Smooth muscle cell (in vitro differentiated cells): Measurements from ENCODE around the gene NAGA. TPM values are rescaled to one million over a fixed set of nuclear protein-coding genes. Genes with fewer than 3 reads are reported as not detected.

ENCODE experiments used
- DNase-seq: peaks from one replicate; lab custom pipeline; 2025; ENCODE audit not compliant: unreplicated experiment; lab: John Stamatoyannopoulos, UW
- H2AFZ ChIP-seq: fragments of 200-600 bp; sonication (generic); 2 replicates; pipeline ENCODE4 v1.6.0; 2016; ENCODE audit warnings: antibody characterized with exemption, low read depth, mild to moderate bottlenecking
- H3F3A ChIP-seq: fragments of 200-600 bp; sonication (generic); 2 replicates; pipeline ENCODE4 v1.6.0; 2017; ENCODE audit warnings: antibody characterized with exemption, low read depth
- H3K27ac ChIP-seq: fragments of 200-600 bp; sonication (generic); 2 replicates; pipeline ENCODE4 v1.5.1; 2016; ENCODE audit warnings: low read depth, mild to moderate bottlenecking
- H3K27me3 ChIP-seq: fragments of 200-600 bp; sonication (generic); 2 replicates; pipeline ENCODE4 v1.6.1; 2016; ENCODE audit warnings: low read depth, mild to moderate bottlenecking
- H3K36me3 ChIP-seq: fragments of 200-600 bp; sonication (generic); 2 replicates; pipeline ENCODE4 v1.5.1; 2016; ENCODE audit warnings: low read depth
- H3K4me1 ChIP-seq: fragments of 200-600 bp; sonication (generic); 2 replicates; pipeline ENCODE4 v1.5.1; 2016; ENCODE audit warnings: low read depth
- H3K4me2 ChIP-seq: fragments of 200-600 bp; sonication (generic); 2 replicates; pipeline ENCODE4 v1.6.0; 2016; ENCODE audit warnings: mild to moderate bottlenecking
- H3K4me3 ChIP-seq: fragments of 200-600 bp; sonication (generic); 2 replicates; pipeline ENCODE4 v1.5.1; 2016; ENCODE audit warnings: mild to moderate bottlenecking
- H3K79me2 ChIP-seq: fragments of 200-600 bp; sonication (generic); 2 replicates; pipeline ENCODE4 v1.6.0; 2016; ENCODE audit warnings: low read depth, mild to moderate bottlenecking
- H3K9ac ChIP-seq: fragments of 200-600 bp; sonication (generic); 2 replicates; pipeline ENCODE4 v1.6.0; 2016; ENCODE audit warnings: low read depth
- H3K9me3 ChIP-seq: fragments of 200-600 bp; sonication (generic); replicated peaks from 2 replicates; pipeline ENCODE4 v1.5.1; 2016; ENCODE audit warnings: low read depth
- H4K20me1 ChIP-seq: fragments of 200-600 bp; sonication (generic); 2 replicates; pipeline ENCODE4 v1.6.0; 2016; ENCODE audit warnings: low read depth
- WGBS: methylation state at CpG from one replicate; pipeline ENCODE4 v1.1.7; 2016; ENCODE audit warnings: low lambda C conversion rate; 5-methylcytosine and 5-hydroxymethylcytosine counted together
- polyA plus RNA-seq: library from polyadenylated mRNA; unstranded; fragments of >200 nt; fragmentation: Nextera tagmentation; extraction: Ambion mirVana; gene quantifications from 2 replicates; pipeline ENCODE4 v1.2.1, GENCODE V29; 2016
- total RNA-seq: library from RNA; depleted of rRNA; stranded (reverse); fragments of >200 nt; gene quantifications from 2 replicates; pipeline ENCODE4 v1.2.3, GENCODE V29; 2014
- TF ChIP-seq, protein P1 (sequence below): fragments of 200-600 bp; sonication (generic); IDR thresholded peaks from 2 replicates; pipeline ENCODE4 v1.5.1; 2017; ENCODE audit warnings: borderline replicate concordance, mild to moderate bottlenecking, antibody characterized with exemption; ENCODE audit not compliant: insufficient read depth, poor library complexity, severe bottlenecking

Gene NAGA
- total and polyA plus RNA-seq, 2 experiments from 2014 or later, result 35.0 to 36.1 TPM

DNA sequence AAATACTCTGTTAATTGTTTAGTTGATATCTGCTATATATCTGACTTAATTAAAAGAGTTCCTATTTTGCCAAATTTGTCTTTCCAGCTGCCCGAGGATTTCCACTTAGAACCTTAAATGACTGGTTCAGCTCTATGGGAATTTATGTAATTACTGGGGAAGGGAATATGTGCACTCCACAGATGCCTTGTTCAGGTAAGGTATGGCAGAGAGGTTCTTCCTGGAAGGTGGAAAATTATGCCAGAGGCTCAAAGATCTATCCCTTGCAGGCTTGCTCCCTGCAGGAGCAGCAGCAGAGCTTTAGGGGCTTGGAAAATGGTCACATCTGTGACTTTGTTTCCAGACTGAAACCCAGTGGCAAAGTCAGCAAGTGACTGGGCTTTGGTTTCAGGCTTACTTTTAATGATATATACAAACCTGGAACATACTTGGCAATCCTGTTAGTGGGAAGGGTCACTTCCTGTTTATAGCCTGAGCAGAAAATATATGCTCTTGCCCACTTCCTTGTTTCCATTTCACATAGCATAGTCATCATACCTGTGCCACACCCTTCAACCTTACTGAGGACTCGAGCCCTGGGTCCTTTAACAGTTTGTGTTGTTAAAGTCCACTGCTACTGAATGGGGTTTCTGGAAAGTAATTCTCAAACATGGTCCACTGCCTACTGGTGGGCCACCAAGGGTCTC is 48.3 kb downstream of the NAGA start:
- Histone ChIP-seq H3K27me3 (peaks cover 5% of the 10 kb centered on the region), H3K4me3 (no peak overlapping the region), H3K79me2 (no peaks in the 10 kb centered on the region), H3K4me2 (no peak overlapping the region), H3K9me3 (no peaks in the 10 kb centered on the region), H3K27ac (no peak overlapping the region), H3K36me3 (no peaks in the 10 kb centered on the region), H4K20me1 (no peaks in the 10 kb centered on the region), H3K9ac (no peak overlapping the region), H3K4me1 (no peaks in the 10 kb centered on the region), H2AFZ (no peak overlapping the region), H3F3A (no peaks in the 10 kb centered on the region)
- TF ChIP-seq, protein P1, sequence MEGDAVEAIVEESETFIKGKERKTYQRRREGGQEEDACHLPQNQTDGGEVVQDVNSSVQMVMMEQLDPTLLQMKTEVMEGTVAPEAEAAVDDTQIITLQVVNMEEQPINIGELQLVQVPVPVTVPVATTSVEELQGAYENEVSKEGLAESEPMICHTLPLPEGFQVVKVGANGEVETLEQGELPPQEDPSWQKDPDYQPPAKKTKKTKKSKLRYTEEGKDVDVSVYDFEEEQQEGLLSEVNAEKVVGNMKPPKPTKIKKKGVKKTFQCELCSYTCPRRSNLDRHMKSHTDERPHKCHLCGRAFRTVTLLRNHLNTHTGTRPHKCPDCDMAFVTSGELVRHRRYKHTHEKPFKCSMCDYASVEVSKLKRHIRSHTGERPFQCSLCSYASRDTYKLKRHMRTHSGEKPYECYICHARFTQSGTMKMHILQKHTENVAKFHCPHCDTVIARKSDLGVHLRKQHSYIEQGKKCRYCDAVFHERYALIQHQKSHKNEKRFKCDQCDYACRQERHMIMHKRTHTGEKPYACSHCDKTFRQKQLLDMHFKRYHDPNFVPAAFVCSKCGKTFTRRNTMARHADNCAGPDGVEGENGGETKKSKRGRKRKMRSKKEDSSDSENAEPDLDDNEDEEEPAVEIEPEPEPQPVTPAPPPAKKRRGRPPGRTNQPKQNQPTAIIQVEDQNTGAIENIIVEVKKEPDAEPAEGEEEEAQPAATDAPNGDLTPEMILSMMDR, result no peak
- 85% methylated on average over 2 of the region's 2 CpGs for whole genome bisulfite sequencing
- no peak for DNase-seq

DNA sequence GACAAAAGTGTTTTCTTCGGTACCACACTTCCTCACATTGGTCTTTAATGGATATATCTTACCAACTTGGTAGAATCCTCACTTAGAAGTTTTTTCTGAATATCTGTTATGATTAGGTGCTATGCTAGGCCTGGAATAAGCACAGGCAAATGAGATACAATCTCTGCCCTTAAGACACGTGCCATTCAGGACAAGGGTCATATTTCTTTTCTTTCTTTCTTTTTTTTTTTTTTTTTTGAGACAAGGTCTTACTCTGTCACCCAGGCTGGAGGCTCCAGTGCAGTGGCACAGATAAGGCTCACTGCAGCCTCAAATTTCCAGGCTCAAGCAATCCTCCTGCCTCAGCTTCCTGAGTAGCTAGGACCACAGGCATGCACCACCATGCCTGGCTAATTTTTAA is 49.0 kb downstream of the NAGA start:
- H4K20me1 ChIP-seq, result no peaks in the 10 kb centered on the region
- H3K9ac ChIP-seq, result no peak overlapping the region
- H3K36me3 ChIP-seq, result no peaks in the 10 kb centered on the region
- H3K9me3 ChIP-seq, result no peaks in the 10 kb centered on the region
- no peak overlapping the region for H3K27ac ChIP-seq
- H3K79me2 ChIP-seq, result no peaks in the 10 kb centered on the region
- no peak overlapping the region for H2AFZ ChIP-seq
- peaks cover 10% of the 10 kb centered on the region for H3K27me3 ChIP-seq
- no peaks in the 10 kb centered on the region for H3K4me1 ChIP-seq
- H3K4me2 ChIP-seq, result no peak overlapping the region
- no peak for DNase-seq
- H3F3A ChIP-seq, result no peaks in the 10 kb centered on the region
- no peak overlapping the region for H3K4me3 ChIP-seq
- TF ChIP-seq, protein P1, result no peak
- WGBS, result 73% methylated on average over 2 of the region's 2 CpGs

DNA sequence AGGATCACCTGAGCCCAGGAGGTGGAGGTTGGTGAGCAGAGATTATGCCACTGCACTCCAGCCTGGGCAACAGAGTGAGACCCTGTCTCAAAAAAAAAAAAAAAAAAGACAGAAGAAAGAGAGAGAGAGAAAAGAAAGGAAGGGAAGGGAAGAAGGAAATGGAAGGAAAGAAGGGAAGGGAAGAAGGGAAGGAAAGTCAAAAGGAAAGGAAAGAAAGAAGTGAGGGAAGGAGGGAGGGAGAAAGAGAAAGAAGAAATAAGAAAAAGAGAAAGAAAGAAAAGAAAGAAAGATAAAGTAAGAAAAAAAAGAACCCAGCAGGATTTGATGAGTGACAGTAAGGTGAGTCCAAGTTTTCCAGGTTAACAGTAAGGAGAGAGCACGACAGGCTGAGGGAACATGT is 52.4 kb downstream of the NAGA start:
- Histone ChIP-seq H3K9me3 (no peaks in the 10 kb centered on the region), H4K20me1 (no peaks in the 10 kb centered on the region), H3K4me2 (no peak overlapping the region), H2AFZ (no peak overlapping the region), H3K4me3 (no peak overlapping the region), H3K36me3 (no peaks in the 10 kb centered on the region), H3K9ac (no peak overlapping the region), H3K27ac (no peak overlapping the region), H3K4me1 (no peaks in the 10 kb centered on the region), H3K79me2 (no peaks in the 10 kb centered on the region), H3K27me3 (peaks cover 13% of the 10 kb centered on the region), H3F3A (no peaks in the 10 kb centered on the region)
- no peak for DNase-seq
- WGBS, result 77% methylated on average over 1 of the region's 1 CpG
- TF ChIP-seq, protein P1, result no peak

DNA sequence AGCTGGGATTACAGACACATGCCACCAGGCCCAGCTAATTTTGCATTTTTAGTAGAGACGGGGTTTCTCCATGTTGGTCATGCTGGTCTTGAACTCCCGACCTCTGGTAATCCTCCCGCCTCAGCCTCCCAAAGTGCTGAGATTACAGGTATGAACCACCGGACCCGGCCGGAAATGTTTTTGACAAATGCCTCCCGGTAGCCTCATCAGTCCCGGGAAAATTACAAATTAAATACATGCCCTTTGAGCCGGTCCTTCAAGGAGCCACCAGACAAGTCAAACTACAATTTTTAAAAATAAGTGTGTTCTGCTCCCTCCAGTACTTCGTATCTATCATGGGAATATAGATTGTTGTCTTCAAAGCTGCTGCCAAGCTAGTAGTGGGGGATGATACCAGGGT is 54.5 kb downstream of the NAGA start:
- H3K79me2 ChIP-seq, result no peaks in the 10 kb centered on the region
- H3F3A ChIP-seq, result no peaks in the 10 kb centered on the region
- H3K4me3 ChIP-seq, result no peak overlapping the region
- H3K9me3 ChIP-seq, result no peaks in the 10 kb centered on the region
- no peak overlapping the region for H3K27ac ChIP-seq
- no peak overlapping the region for H3K9ac ChIP-seq
- H4K20me1 ChIP-seq, result no peaks in the 10 kb centered on the region
- H3K4me1 ChIP-seq, result no peaks in the 10 kb centered on the region
- DNase-seq, result no peak
- WGBS, result 81% methylated on average over 10 of the region's 10 CpGs
- H3K27me3 ChIP-seq, result peaks cover 13% of the 10 kb centered on the region
- H3K4me2 ChIP-seq, result no peak overlapping the region
- no peak overlapping the region for H2AFZ ChIP-seq
- TF ChIP-seq, protein P1, result no peak
- no peaks in the 10 kb centered on the region for H3K36me3 ChIP-seq
